ENCODE measurements around the gene DYDC2.
"Not testable (repeated sequence)": the region's sequence is repeated elsewhere in the genome, so short reads cannot be mapped to it uniquely, and the experiment has no call there.

DYDC2 gene

DNA sequence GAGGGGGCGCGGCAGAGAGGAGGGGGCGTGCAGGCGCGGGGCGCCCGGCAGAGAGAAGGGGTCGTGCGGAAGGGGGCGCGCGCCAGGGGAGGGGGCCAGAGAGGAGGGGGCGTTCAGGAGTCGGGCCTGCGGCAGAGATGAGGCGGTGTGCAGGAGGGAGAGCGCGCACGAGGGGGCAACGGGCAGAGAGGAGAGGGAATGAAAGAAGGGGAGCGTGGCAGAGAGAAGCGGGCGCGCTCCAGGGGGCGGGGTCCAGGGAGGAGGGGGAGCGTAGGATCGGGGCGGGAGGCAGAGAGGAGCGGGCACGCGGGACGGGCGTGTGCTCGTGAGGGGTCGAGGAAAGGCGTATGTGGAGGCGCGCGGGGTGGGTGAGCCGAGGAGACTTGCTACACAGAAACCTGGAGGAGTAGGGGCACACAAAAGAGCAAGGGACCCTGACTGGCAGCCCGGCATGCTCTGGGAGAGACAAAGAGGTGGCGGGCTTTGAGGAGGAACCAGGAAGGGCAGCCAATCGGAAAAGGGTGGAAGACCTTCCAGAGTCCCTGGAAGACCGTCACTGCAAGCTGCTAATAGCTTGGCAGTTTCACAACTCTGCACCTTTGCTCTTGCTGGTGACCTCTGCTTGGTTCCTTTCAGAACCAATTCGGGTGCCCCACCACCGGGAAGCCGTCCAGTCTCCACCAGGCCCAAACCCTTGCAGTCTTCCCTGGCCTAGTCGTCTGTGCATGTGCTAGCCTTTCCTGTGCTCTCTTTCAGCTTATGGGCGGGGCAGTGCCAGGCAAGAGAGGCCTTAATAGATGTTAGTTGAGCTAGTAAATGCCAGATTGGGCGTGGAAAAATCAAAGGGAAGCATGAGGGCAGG, 639 bp downstream of the DYDC2 start:
- TF ChIP-seq, protein P1, sequence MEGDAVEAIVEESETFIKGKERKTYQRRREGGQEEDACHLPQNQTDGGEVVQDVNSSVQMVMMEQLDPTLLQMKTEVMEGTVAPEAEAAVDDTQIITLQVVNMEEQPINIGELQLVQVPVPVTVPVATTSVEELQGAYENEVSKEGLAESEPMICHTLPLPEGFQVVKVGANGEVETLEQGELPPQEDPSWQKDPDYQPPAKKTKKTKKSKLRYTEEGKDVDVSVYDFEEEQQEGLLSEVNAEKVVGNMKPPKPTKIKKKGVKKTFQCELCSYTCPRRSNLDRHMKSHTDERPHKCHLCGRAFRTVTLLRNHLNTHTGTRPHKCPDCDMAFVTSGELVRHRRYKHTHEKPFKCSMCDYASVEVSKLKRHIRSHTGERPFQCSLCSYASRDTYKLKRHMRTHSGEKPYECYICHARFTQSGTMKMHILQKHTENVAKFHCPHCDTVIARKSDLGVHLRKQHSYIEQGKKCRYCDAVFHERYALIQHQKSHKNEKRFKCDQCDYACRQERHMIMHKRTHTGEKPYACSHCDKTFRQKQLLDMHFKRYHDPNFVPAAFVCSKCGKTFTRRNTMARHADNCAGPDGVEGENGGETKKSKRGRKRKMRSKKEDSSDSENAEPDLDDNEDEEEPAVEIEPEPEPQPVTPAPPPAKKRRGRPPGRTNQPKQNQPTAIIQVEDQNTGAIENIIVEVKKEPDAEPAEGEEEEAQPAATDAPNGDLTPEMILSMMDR (IDR thresholded peaks at IDR 0.05; ENCODE audit: low read depth, low read length): no peak
- H3K4me3 ChIP-seq (ENCODE audit: low read depth, low read length): peak overlapping the region; percentile 23
- DNase-seq: no peak

DNA sequence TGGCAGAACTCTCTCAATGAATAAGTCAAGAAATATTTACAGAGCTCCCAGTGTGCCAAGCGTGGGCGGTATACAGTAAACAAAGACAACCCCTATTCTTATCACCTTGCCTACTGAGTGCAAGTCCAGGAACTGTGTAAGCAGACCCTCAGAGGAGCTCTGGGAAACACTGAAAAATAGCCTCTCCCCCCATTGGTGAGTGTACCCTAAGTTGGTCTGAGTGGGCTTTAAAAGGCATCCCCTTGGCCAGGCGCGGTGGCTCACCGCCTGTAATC, 1.2 kb downstream of the DYDC2 start:
- Histone ChIP-seq H3K27me3 (peaks cover 24% of the 10 kb centered on the region), H3K4me3 (ENCODE audit: low read depth, low read length) (no peak overlapping the region), H3K9me3 (no peaks in the 10 kb centered on the region), H3K4me1 (no peaks in the 10 kb centered on the region), H3K36me3 (no peaks in the 10 kb centered on the region)
- TF ChIP-seq, protein P1 (IDR thresholded peaks at IDR 0.05; ENCODE audit: low read depth, low read length): no peak
- DNase-seq: no peak

More for the DNA sequence above, 639 bp downstream of the DYDC2 start:
- Histone ChIP-seq H3K36me3 (no peaks in the 10 kb centered on the region), H3K27me3 (peaks cover 24% of the 10 kb centered on the region), H3K4me1 (no peaks in the 10 kb centered on the region), H3K9me3 (no peaks in the 10 kb centered on the region)

DNA sequence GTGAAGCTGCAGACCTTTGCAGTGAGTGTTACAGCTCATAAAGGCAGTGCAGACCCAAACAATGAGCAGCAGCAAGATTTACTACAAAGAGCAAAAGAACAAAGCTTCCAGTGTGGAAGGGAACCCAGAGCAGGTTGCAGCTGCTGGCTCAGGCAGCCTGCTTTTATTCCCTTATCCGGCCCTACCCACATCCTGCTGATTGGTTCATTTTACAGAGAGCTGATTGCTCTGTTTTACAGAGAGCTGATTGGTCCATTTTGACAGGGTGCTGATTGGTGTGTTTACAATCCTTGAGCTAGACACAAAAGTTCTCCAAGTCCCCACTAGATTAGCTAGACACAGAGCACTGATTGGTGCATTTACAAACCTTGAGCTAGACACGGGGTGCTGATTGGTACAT, 2.3 kb downstream of the DYDC2 start:
- H3K36me3 ChIP-seq; H3K9me3 ChIP-seq; H3K4me3 ChIP-seq (ENCODE audit: low read depth, low read length); H3K4me1 ChIP-seq; DNase-seq: not testable (repeated sequence)
- H3K27me3 ChIP-seq: peaks cover 24% of the 10 kb centered on the region

GRCh38 chr10:80359644-80360043, 3.1 kb downstream of the DYDC2 start:
- H3K27me3 ChIP-seq: peaks cover 24% of the 10 kb centered on the region
- no peaks in the 10 kb centered on the region for H3K36me3 ChIP-seq
- no peak overlapping the region for H3K4me3 ChIP-seq (ENCODE audit: low read depth, low read length)
- DNase-seq: no peak
- TF ChIP-seq, protein P1 (IDR thresholded peaks at IDR 0.05; ENCODE audit: low read depth, low read length): no peak
- no peaks in the 10 kb centered on the region for H3K4me1 ChIP-seq
- no peaks in the 10 kb centered on the region for H3K9me3 ChIP-seq

DNA sequence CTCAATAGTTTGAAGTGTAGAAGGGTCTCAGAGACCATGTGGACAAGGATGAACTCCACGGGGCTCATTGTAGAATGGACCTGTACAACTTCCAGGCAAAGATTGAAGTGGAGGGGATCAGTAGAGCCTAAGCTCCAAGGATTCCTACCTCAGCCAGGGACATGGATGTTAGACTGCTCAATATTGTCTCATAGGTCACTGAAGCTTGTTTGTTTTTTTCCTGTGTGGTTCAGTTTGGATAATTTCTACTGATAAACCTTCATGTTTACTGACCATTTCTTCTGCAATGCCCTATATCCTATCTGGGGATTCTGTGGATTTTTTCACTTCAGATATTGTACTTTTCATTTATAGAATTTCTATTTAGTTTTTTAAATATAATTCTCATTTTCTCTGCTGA, 8.9 kb downstream of the DYDC2 start:
- Histone ChIP-seq H3K4me3 (ENCODE audit: low read depth, low read length) (no peak overlapping the region), H3K9me3 (no peaks in the 10 kb centered on the region), H3K27me3 (no peaks in the 10 kb centered on the region), H3K36me3 (no peaks in the 10 kb centered on the region), H3K4me1 (no peaks in the 10 kb centered on the region)
- TF ChIP-seq, protein P1 (IDR thresholded peaks at IDR 0.05; ENCODE audit: low read depth, low read length): no peak
- no peak for DNase-seq

GRCh38 chr10:80371467-80371866, 14.9 kb downstream of the DYDC2 start:
- H3K36me3 ChIP-seq: no peaks in the 10 kb centered on the region
- DNase-seq: no peak
- no peaks in the 10 kb centered on the region for H3K4me1 ChIP-seq
- H3K4me3 ChIP-seq (ENCODE audit: low read depth, low read length): no peak overlapping the region
- TF ChIP-seq, protein P1 (IDR thresholded peaks at IDR 0.05; ENCODE audit: low read depth, low read length): no peak
- H3K9me3 ChIP-seq: no peaks in the 10 kb centered on the region
- H3K27me3 ChIP-seq: no peaks in the 10 kb centered on the region
